Neural cell (in vitro differentiated cells): Measurements from ENCODE around the gene FBXW2.

ENCODE experiments used
- CTCF ChIP-seq: fragments of 450-650 bp; IDR thresholded peaks from 2 replicates; pipeline ENCODE4 v1.5.1; 2014; ENCODE audit warnings: antibody characterized with exemption, mild to moderate bottlenecking, moderate library complexity; ENCODE audit not compliant: poor library complexity, severe bottlenecking
- EP300 ChIP-seq: fragments of 450-650 bp; conservative IDR thresholded peaks from 2 replicates; pipeline ENCODE4 v1.6.1; 2014; ENCODE audit warnings: antibody characterized with exemption, mild to moderate bottlenecking, moderate library complexity; ENCODE audit not compliant: poor library complexity, severe bottlenecking
- EZH2 ChIP-seq: fragments of 200-600, 300-800 bp; shearing (Covaris generic), sonication (generic); IDR thresholded peaks from 2 replicates; pipeline ENCODE4 v1.6.1; 2014; ENCODE audit warnings: antibody characterized with exemption, low read length, borderline replicate concordance, mild to moderate bottlenecking; ENCODE audit not compliant: insufficient read depth, poor library complexity, severe bottlenecking
- MXI1 ChIP-seq: fragments of 450-650 bp; conservative IDR thresholded peaks from 2 replicates; pipeline ENCODE4 v1.6.1; 2014; ENCODE audit warnings: antibody characterized with exemption, mild to moderate bottlenecking; ENCODE audit not compliant: poor library complexity, severe bottlenecking
- POLR2AphosphoS5 ChIP-seq: IDR thresholded peaks from 2 replicates; pipeline ENCODE4 v1.6.1; 2012
- REST ChIP-seq: IDR thresholded peaks from 2 replicates; pipeline ENCODE4 v1.6.1; 2012; ENCODE audit warnings: borderline replicate concordance
- SMC3 ChIP-seq: fragments of 450-650 bp; conservative IDR thresholded peaks from 2 replicates; pipeline ENCODE4 v1.6.1; 2014; ENCODE audit warnings: antibody characterized with exemption, mild to moderate bottlenecking, moderate library complexity; ENCODE audit not compliant: poor library complexity
- TAF1 ChIP-seq: IDR thresholded peaks from 2 replicates; pipeline ENCODE4 v1.6.1; 2012; ENCODE audit warnings: low read depth

DNA sequence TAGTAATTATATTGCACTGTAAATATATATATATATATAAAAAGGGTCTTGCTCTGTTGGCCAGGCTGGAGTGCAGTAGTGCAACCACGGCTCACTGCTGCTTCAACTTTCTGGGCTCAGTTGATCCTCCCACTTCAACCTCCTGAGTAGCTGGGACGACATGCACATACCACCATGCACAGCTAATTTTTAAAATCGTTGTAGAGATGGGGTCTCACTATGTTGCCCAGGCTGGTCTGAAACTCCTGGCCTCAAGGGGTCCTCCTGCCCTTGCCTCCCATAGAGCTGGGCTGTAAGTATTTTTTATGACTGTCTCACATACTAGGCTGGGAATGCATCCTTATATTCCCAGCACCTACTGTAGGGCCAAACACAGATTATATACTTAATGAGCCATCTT, 37.6 kb upstream of the FBXW2 start:
- TF ChIP-seq MXI1 (no peak), SMC3 (no peak), CTCF (no peak), POLR2AphosphoS5 (no peak), EP300 (no peak), EZH2 (no peak), REST (no peak), TAF1 (no peak)
